Pons (tissue), 1 donor: ENCODE data around the gene TIMP2.
"Not testable (repeated sequence)": the region's sequence is repeated elsewhere in the genome, so short reads cannot be mapped to it uniquely, and the experiment has no call there.

Experiments
- DNase-seq: peaks from one replicate; pipeline ENCODE4 v3.0.0-alpha.2; 2016; ENCODE audit warnings: low spot score

TIMP2 gene

GRCh38 chr17:78929908-78930775 lies 5.0 kb upstream of the TIMP2 start:
- DNase-seq, result no peak

DNA sequence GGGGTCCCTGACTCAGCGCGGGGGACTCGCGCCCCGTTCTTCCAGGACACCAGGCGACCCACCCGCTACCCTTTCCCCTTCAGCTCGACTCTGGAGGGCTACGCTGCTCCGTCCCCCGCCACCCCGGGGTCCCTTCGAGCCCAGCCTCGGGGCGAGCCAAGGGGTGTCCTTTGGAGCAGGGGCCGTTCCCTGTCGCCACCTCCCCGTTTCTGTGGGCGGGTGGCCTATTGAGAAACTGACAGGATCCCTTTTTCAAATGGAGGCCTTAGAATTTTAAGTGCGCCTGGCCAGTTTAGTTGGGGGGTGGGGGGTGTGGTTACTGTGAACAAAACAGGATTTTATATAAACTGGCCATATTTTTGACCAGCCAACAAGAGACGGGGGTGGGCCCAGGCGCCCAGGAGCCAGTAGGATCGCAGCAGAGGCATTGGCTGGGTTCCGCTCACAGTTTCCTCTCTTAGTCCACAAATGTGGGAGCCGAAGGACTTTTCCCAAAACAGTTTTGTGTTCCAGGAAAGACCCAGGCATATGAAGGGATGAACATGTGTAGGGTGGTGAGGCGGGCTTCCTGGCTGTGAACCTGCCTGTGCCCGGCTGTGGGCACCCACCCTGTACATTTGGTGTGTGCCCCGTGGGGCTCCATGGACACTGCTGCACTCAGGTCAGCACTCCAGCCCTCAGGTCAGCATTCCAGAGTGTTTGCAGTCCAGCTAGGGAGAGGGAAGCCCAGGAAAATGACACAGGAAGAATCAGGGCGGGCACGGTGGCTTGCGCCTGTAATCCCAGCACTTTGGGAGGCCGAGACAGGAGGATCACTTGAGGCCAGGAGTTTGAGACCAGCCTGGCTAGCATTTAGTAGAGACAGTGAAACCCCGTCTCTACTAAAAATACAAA lies 722 bp upstream of the TIMP2 start:
- DNase-seq, result peak; percentile 63

GRCh38 chr17:78924481-78925151 lies 571 bp downstream of the TIMP2 start:
- DNase-seq, result no peak

DNA sequence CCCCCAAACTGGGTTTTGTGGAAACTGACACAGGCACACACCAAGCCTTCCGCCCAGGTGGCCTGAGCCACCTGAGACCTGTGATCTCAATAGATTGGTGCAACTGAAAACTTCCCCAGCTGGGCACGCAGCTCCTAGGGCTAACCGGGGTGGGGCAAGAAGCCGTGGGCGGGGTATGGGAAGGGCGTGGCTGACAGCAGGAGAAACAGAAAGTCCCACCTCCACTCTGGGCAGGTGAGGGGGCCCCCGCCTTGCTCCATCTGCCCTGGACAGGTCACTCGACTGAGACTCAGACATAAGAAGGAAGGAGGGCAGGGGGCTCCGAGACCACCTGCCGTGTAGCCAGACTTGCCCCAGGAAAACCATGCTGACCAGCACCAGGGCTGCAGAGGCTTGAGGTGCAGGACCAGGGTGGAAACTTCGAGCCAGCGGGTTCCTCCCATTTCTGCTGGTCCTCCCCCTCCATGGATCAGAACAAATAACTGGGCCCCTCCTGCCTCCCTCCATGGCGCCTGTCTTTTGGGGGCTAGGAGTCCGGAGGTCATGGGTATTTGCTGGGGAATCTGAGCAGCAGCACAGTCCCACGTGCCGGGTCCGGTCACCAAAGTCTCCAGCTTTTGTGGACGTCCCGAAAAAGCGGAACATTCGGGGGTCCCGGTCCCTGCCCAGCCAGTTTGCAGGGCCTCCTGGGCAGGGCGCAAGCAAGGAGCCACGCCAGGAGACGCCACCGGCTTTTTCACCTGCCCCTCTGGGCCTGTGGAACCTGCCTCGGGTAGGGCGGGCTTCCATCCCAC lies 1.3 kb downstream of the TIMP2 start:
- peak; percentile 42 for DNase-seq

GRCh38 chr17:78922816-78923498 lies 2.2 kb downstream of the TIMP2 start:
- DNase-seq, result peak; percentile 48

DNA sequence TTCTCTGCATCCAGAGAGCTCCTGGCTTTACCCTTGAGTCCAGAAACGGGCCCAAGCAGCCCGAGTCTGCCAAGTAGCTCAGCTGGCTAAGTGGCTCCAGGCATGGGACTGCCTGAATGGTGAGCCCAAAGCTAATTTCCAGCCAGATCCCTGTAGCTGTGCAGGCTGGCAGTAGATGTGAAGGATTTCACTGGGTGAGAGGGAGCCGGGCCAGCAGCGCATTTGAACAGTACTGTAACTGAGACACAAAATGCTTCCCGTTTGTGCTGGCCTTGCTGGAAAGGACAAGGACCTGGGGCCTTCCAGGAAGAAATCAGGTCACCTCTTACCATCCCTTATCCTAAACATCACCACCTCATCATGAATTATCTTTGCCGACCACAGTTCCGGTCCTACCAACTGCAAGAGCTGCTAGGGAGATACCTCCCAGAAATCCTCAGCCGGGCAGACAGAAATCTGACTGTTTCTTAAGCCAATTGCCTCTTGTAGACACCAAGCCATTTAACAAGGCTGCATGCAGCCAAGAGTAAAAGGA lies 3.7 kb downstream of the TIMP2 start:
- DNase-seq, result peak; percentile 82

DNA sequence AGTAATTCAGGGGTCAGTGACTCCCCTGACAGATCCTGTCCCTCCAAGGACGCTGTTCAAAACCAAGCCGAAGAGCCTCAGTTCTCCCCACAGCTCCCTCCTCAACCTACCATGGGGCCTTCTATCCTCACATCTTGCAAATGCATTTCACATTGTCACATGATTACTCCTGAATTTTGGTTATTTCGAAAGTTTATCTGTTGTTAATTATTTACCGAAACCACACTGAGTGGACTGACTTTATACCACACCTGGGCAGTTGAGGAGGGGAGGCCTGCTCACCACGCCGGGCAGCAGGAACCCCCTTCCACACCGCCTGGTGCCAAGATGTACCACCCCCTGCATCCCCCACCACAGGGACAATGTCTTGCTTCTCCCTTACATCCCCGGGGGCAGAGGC lies 4.7 kb downstream of the TIMP2 start:
- DNase-seq, result no peak

- DNase-seq, result no peak
Observed at GRCh38 chr17:78919861-78920450, 5.2 kb downstream of the TIMP2 start.

GRCh38 chr17:78918979-78919378 lies 6.2 kb downstream of the TIMP2 start:
- no peak for DNase-seq

GRCh38 chr17:78917451-78918275 lies 7.5 kb downstream of the TIMP2 start:
- no peak for DNase-seq

GRCh38 chr17:78915872-78916632 lies 9.1 kb downstream of the TIMP2 start:
- DNase-seq, result no peak

GRCh38 chr17:78913115-78913514 lies 12.1 kb downstream of the TIMP2 start:
- DNase-seq, result no peak

DNA sequence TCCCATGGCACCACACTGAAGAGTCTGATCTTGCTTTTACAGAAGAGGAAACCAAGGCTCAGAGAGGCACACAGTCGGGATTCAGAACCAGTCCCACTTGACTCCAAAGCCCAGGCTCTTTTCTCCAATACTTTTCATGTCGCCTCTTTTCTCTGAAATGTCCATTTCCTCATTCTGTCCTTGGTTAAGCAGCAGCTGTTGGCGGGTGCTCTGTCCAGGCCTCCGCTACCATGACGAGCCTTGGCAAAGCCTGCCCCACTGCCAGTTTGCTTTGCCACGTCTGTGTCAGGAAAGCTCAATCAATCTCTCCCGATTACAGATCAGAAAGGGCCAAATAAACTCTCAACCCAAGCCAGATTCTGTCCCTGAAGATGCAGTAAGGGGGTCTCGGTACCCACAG lies 13.1 kb downstream of the TIMP2 start:
- no peak for DNase-seq

DNA sequence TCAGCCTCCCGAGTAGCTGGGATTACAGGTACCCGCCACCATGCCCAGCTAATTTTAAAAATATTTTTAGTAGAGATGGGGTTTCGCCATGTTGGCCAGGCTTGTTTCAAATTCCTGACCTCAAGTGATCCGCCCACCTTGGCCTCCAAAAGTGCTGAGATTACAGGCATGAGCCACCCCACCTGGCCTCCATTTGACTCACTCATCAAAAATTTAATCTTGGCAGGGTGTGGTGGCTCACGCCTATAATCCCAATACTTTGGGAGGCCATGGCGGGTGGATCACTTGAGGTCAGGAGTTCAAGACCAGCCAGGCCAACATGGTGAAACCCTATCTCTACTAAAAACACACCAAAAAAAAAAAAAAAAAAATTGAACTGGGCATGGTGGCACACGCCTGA lies 13.6 kb downstream of the TIMP2 start:
- not testable (repeated sequence) for DNase-seq

GRCh38 chr17:78910497-78911284 lies 14.5 kb downstream of the TIMP2 start:
- peak; percentile 87 for DNase-seq

DNA sequence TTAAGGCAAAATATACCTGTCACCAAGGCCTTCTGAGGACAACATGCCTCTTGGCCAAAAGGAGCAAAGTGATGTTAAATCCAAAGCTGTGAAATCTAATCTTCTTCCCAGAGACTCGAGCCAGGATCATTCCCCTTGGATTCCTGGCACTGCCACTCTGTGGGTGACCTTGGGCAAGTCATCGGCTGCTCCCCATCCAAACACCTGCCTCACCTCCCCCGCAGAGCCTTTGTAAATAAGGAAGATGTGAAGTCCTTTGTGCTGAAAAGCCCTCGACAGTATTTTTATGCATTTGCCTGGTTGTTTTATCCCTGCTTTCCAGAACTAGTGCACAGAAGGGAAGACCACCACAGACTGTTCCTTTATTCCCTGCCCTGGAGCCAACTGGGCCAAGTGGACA lies 16.8 kb downstream of the TIMP2 start:
- no peak for DNase-seq

- no peak for DNase-seq
Observed at GRCh38 chr17:78905541-78905940, 19.6 kb downstream of the TIMP2 start.

- no peak for DNase-seq
Observed at GRCh38 chr17:78905116-78905515, 20.1 kb downstream of the TIMP2 start.
